ENCODE data around the gene ATP6V0B. TPM values are rescaled to one million over a fixed set of nuclear protein-coding genes. Genes with fewer than 3 reads are reported as not detected.

ATP6V0B gene
- total RNA-seq, 1 donor from 2014 or later: 129 TPM

DNA sequence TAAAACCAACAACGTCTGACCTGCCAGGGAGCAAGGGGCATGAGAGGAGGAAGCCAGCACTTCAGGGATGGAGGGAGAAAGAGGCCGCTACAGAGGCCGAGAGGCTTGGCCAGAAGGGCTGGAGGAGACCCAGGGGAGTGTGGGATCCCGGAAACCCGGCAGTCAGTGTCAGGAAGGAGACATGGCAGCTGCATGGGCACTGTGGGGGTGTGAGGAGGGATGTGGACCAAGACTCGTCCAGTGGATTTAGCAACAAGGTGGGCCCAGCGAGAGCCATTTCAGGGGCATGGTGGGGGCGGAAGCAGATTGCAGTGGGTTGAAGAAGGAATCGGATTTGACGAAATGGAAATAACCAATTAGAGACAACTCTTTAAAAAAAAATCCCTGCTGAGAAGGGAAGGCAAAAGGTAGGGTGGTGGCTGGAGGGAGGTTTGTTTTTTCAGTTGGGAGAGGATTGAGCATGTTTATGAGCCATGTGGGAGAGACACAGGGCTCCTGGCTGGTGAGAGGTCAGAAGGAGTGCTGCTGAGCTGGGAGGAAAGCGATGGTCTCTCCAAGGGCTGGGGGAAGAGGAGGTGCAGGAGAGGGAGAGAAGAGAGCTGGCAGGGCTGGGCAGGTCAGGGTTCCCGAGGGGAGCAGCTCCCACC lies 8.6 kb downstream of the ATP6V0B start:
- Mint-ChIP-seq H3K27ac (ENCODE audit: unreplicated experiment) (no peak overlapping the region), H3K4me1 (peaks cover 26% of the 10 kb centered on the region), H3K9me3 (no peaks in the 10 kb centered on the region), H3K4me3 (peak overlapping the region; percentile 28), H3K36me3 (ENCODE audit: low read depth) (peaks cover 11% of the 10 kb centered on the region), H3K27me3 (ENCODE audit: low read depth) (no peaks in the 10 kb centered on the region)
- DNase-seq (ENCODE audit: low read depth, low spot score): no peak
- TF ChIP-seq, protein P1, sequence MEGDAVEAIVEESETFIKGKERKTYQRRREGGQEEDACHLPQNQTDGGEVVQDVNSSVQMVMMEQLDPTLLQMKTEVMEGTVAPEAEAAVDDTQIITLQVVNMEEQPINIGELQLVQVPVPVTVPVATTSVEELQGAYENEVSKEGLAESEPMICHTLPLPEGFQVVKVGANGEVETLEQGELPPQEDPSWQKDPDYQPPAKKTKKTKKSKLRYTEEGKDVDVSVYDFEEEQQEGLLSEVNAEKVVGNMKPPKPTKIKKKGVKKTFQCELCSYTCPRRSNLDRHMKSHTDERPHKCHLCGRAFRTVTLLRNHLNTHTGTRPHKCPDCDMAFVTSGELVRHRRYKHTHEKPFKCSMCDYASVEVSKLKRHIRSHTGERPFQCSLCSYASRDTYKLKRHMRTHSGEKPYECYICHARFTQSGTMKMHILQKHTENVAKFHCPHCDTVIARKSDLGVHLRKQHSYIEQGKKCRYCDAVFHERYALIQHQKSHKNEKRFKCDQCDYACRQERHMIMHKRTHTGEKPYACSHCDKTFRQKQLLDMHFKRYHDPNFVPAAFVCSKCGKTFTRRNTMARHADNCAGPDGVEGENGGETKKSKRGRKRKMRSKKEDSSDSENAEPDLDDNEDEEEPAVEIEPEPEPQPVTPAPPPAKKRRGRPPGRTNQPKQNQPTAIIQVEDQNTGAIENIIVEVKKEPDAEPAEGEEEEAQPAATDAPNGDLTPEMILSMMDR (conservative IDR thresholded peaks at IDR 0.05): no peak

DNA sequence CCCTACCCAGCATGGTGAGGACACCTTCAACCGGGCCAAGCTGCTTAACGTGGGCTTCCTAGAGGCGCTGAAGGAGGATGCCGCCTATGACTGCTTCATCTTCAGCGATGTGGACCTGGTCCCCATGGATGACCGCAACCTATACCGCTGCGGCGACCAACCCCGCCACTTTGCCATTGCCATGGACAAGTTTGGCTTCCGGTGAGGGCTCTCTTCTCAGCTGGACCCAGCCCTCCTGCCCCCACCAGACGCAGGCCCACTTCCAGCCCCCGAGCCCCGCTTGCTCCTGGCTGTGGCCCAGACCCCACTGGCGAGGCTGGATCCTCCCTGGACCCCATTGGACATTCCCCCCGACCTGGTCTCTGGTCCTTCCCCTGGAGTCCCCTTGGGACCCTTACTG lies 10.1 kb downstream of the ATP6V0B start:
- H3K4me3 Mint-ChIP-seq: no peak overlapping the region
- no peaks in the 10 kb centered on the region for H3K9me3 Mint-ChIP-seq
- TF ChIP-seq, protein P1 (conservative IDR thresholded peaks at IDR 0.05): no peak
- no peaks in the 10 kb centered on the region for H3K27me3 Mint-ChIP-seq (ENCODE audit: low read depth)
- no peak for DNase-seq (ENCODE audit: low read depth, low spot score)
- no peak overlapping the region for H3K27ac Mint-ChIP-seq (ENCODE audit: unreplicated experiment)
- peaks cover 8% of the 10 kb centered on the region for H3K36me3 Mint-ChIP-seq (ENCODE audit: low read depth)
- peaks cover 20% of the 10 kb centered on the region for H3K4me1 Mint-ChIP-seq

DNA sequence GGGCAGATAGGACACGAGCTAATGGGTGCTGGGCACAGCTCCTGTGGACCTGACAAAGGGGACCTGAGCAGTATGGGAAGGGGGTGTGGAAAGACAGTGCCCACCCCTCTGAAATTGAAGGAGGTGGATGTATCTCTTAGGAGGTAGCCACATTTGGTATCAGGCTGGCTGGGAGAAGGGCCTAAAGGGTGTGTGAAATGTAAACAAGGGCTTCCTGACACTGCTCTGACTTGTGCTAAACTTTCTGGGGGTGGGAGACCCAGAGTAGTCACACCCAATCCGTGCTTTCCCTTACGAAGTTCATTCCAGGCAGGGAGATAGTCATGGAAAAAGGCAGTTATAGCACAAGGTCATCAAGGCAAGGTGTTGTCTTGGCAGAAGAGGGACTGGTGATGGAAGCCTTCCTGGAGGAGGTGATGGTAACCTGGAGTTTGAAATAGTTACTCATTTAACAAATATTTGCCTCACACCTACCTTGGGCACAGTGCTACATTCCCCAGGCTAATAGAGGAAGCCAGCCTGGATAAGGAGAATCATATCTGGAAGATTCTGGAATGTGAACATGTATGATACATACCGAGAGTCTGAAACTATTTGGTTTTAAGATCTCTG lies 11.3 kb downstream of the ATP6V0B start:
- DNase-seq (ENCODE audit: low read depth, low spot score): no peak
- no peak overlapping the region for H3K27ac Mint-ChIP-seq (ENCODE audit: unreplicated experiment)
- peaks cover 4% of the 10 kb centered on the region for H3K36me3 Mint-ChIP-seq (ENCODE audit: low read depth)
- no peaks in the 10 kb centered on the region for H3K9me3 Mint-ChIP-seq
- TF ChIP-seq, protein P1 (conservative IDR thresholded peaks at IDR 0.05): no peak
- peaks cover 11% of the 10 kb centered on the region for H3K4me1 Mint-ChIP-seq
- H3K27me3 Mint-ChIP-seq (ENCODE audit: low read depth): no peaks in the 10 kb centered on the region
- H3K4me3 Mint-ChIP-seq: peak overlapping the region; percentile 31

DNA sequence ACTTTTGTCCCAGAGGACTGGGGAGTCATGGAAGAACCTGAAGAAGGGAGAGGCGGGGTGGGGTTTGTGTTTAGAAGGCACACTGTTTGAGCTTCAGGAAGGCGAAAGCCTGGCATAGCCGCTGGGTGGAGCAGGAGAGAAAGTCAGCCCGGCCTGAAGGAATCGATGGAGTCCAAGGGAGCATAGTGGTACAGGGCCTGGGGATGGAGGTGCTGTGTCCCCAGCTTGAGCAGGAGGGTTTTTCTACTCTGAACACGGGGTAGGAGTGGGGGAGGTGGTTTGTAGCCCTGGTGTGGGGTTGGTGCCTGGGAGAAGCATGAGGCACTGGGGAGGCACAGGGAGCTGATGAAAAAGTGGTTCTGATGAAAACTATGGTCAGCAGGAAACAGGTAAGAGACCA lies 12.0 kb downstream of the ATP6V0B start:
- Mint-ChIP-seq H3K27ac (ENCODE audit: unreplicated experiment) (no peak overlapping the region), H3K4me3 (peak overlapping the region; percentile 19), H3K36me3 (ENCODE audit: low read depth) (peaks cover 4% of the 10 kb centered on the region), H3K27me3 (ENCODE audit: low read depth) (no peaks in the 10 kb centered on the region), H3K4me1 (peaks cover 16% of the 10 kb centered on the region), H3K9me3 (no peaks in the 10 kb centered on the region)
- TF ChIP-seq, protein P1 (conservative IDR thresholded peaks at IDR 0.05): no peak
- DNase-seq (ENCODE audit: low read depth, low spot score): no peak

DNA sequence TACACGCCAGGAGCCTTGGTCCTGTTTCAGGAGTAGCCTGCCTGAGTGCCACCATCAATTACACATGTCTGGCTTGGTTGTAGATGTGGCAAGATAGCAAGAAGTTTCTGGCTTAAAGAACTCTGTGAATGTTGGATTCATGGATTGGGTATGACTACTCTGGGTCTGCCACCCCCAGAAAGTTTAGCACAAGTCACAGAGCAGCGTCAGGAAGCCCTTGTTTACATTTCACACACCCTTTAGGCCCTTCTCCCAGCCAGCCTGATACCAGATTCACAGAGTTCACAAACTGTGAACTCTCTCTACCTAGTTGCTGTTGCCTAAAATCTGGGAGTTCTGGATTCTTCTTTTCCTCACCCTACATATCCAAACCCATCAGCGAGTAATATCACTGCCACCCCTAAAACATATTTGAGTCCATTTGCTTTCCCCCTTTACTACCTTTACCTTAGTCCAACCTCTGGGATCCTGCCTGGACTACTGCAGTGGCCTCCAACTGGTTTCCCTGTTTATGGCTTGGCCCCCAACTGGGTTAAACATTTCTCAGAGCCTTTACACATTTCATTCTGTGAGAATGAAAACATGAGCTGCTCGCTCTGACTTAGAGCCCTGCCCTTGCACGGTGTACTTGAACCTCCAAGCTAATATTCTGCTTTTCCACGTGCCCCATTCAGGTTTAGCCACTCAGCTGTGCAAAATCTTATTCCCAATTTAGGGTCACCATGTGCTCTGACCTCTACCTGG lies 12.6 kb downstream of the ATP6V0B start:
- peak overlapping the region; percentile 49 for H3K4me3 Mint-ChIP-seq
- no peak for DNase-seq (ENCODE audit: low read depth, low spot score)
- H3K9me3 Mint-ChIP-seq: no peaks in the 10 kb centered on the region
- peaks cover 4% of the 10 kb centered on the region for H3K36me3 Mint-ChIP-seq (ENCODE audit: low read depth)
- peaks cover 16% of the 10 kb centered on the region for H3K4me1 Mint-ChIP-seq
- H3K27me3 Mint-ChIP-seq (ENCODE audit: low read depth): no peaks in the 10 kb centered on the region
- no peak overlapping the region for H3K27ac Mint-ChIP-seq (ENCODE audit: unreplicated experiment)
- TF ChIP-seq, protein P1 (conservative IDR thresholded peaks at IDR 0.05): no peak

All from neural crest cell (in vitro differentiated cells).